DND-41 (cell line): ENCODE results near the gene ADRB1.

Experiments
- ATAC-seq: fragments of 200-7000 bp; cut with Tn5 transposase; 3 replicates; pipeline ENCODE4 v1.9.1; 2021; ENCODE audit warnings: low read depth; ENCODE audit not compliant: insufficient read depth
- DNase-seq: peaks from one replicate; pipeline ENCODE4 v3.0.0-alpha.2; 2020
- H2AFZ ChIP-seq: 2 replicates; pipeline ENCODE4 v1.6.0; 2012; ENCODE audit warnings: low read depth, low read length
- H3K27ac ChIP-seq: 2 replicates; pipeline ENCODE4 v1.5.1; 2012; ENCODE audit warnings: low read length, inconsistent platforms
- H3K27me3 ChIP-seq: fragments of 200-600 bp; sonication (generic); 2 replicates; pipeline ENCODE4 v1.6.0; 2012; ENCODE audit warnings: low read length, mild to moderate bottlenecking, inconsistent platforms; ENCODE audit not compliant: insufficient read depth, poor library complexity
- H3K36me3 ChIP-seq: 2 replicates; pipeline ENCODE4 v1.5.1; 2012; ENCODE audit warnings: low read length, inconsistent platforms; ENCODE audit not compliant: insufficient read depth
- H3K4me1 ChIP-seq: 2 replicates; pipeline ENCODE4 v1.5.1; 2012; ENCODE audit warnings: mild to moderate bottlenecking, low read length; ENCODE audit not compliant: insufficient read depth
- H3K4me2 ChIP-seq: 2 replicates; pipeline ENCODE4 v1.6.0; 2012; ENCODE audit warnings: mild to moderate bottlenecking, moderate library complexity, low read length, inconsistent platforms; ENCODE audit not compliant: insufficient read depth
- H3K4me3 ChIP-seq, 2 experiments: fragments of 200-600 bp in 1 of 2; shearing (Covaris generic) in 1 of 2; 2 replicates each; pipeline ENCODE4 v1.5.1; 2012 to 2016; ENCODE audit warnings: inconsistent platforms in 2 of 2, low read length in 2 of 2, mild to moderate bottlenecking in 2 of 2, low read depth in 1 of 2, moderate library complexity in 1 of 2
- H3K79me2 ChIP-seq: 2 replicates; pipeline ENCODE4 v1.6.0; 2012; ENCODE audit warnings: low read length, inconsistent platforms; ENCODE audit not compliant: insufficient read depth
- H3K9ac ChIP-seq: 2 replicates; pipeline ENCODE4 v1.6.0; 2012; ENCODE audit warnings: low read depth, mild to moderate bottlenecking, inconsistent platforms, low read length, moderate library complexity
- H3K9me3 ChIP-seq: 2 replicates; pipeline ENCODE4 v1.5.1; 2012; ENCODE audit warnings: low read length, moderate library complexity, mild to moderate bottlenecking, inconsistent platforms; ENCODE audit not compliant: insufficient read depth, severe bottlenecking
- H4K20me1 ChIP-seq: 2 replicates; pipeline ENCODE4 v1.6.0; 2012; ENCODE audit warnings: low read length; ENCODE audit not compliant: insufficient read depth
- CTCF ChIP-seq: IDR thresholded peaks from 2 replicates; pipeline ENCODE4 v1.5.1; 2012; ENCODE audit warnings: borderline replicate concordance, low read length, moderate library complexity, mild to moderate bottlenecking; ENCODE audit not compliant: poor library complexity, severe bottlenecking; ENCODE audit errors: extremely low read depth
- EZH2 ChIP-seq: IDR thresholded peaks from 3 replicates; pipeline ENCODE4 v1.6.1; 2012; ENCODE audit warnings: borderline replicate concordance, low read depth, mild to moderate bottlenecking, moderate library complexity, low read length, inconsistent platforms; ENCODE audit not compliant: severe bottlenecking

The ADRB1 gene

GRCh38 chr10:114003161-114003941, 40.3 kb upstream of the ADRB1 start:
- Histone ChIP-seq H3K27me3 (no peaks in the 10 kb centered on the region), H3K4me3 (no peak overlapping the region), H4K20me1 (no peaks in the 10 kb centered on the region), H3K4me2 (no peak overlapping the region), H3K36me3 (no peaks in the 10 kb centered on the region), H3K9me3 (no peaks in the 10 kb centered on the region), H3K4me1 (no peaks in the 10 kb centered on the region), H3K9ac (no peak overlapping the region), H2AFZ (no peak overlapping the region), H3K79me2 (no peaks in the 10 kb centered on the region), H3K27ac (no peak overlapping the region)
- ATAC-seq (no peak), DNase-seq (no peak)
- TF ChIP-seq CTCF (no peak), EZH2 (no peak)

DNA sequence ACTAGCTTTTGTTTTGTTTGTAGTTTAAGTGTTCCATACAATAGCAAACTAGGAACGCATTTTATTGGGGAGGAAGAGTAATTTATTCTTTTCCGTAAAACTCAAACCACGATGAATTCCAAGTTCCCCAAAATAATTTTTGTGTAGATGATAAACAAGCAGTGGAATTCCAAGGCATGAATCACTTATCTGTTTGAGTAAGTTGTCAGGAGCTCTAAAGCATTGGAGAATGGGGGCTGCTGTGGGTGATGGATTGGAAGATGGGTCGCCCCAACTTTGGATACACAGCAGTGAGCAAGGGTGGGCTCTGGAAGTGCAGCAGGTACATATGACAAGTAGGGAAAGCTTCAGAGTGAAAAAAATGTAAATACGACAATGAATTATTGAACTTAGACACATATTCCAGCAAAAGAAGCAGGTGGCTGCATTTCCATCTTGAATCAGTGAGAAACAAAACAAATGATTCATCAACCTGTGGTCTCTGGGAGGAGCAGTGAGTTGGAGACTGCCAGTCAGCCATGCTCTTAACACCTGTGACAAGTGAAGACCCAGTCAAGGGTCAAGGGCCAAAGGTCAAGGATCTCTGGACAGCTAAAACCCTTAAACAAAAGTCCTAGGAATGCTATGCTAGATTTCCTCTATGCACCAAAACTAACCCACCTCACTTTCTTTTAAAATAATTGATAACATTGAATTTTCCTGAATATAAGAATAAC, 34.2 kb upstream of the ADRB1 start:
- no peak overlapping the region for H3K4me2 ChIP-seq

DNA sequence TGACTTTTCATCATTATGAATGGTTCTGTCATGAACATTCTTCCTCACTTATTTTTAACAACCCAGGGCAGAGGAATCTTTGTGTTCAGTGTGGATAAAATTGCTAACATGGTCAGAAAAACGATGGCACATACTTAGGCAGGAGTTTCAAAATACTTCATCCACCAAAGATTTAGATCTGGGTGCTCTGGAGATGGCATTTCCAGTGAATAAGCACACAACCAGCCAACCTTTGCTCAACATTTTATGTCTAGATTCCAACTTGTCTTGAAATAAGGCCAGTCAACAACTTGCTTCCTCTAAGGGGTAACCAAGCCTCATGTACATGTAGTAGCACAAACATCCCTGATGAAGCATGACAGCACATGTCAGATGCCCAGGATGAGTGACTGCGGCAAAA, 33.4 kb upstream of the ADRB1 start:
- Histone ChIP-seq H3K9ac (no peak overlapping the region), H3K27me3 (no peaks in the 10 kb centered on the region), H3K4me1 (no peaks in the 10 kb centered on the region), H3K79me2 (no peaks in the 10 kb centered on the region), H3K27ac (no peak overlapping the region), H4K20me1 (no peaks in the 10 kb centered on the region), H3K4me2 (no peak overlapping the region), H3K36me3 (no peaks in the 10 kb centered on the region), H3K9me3 (no peaks in the 10 kb centered on the region), H2AFZ (no peak overlapping the region), H3K4me3 (no peak overlapping the region)
- no peak for TF ChIP-seq EZH2
- DNase-seq (no peak), ATAC-seq (no peak)

More for the DNA sequence above, 34.2 kb upstream of the ADRB1 start:
- Histone ChIP-seq H3K27me3 (no peaks in the 10 kb centered on the region), H2AFZ (no peak overlapping the region), H3K4me1 (no peaks in the 10 kb centered on the region), H3K9me3 (no peaks in the 10 kb centered on the region), H3K9ac (no peak overlapping the region), H3K4me3 (no peak overlapping the region), H4K20me1 (no peaks in the 10 kb centered on the region), H3K27ac (no peak overlapping the region), H3K36me3 (no peaks in the 10 kb centered on the region), H3K79me2 (no peaks in the 10 kb centered on the region)
- DNase-seq = no peak
- ATAC-seq = no peak
- TF ChIP-seq EZH2 (no peak), CTCF (no peak)

GRCh38 chr10:114012650-114013049, 31.0 kb upstream of the ADRB1 start:
- no peak for DNase-seq
- TF ChIP-seq EZH2 (no peak), CTCF (no peak)
- Histone ChIP-seq H3K27me3 (no peaks in the 10 kb centered on the region), H3K9ac (no peak overlapping the region), H3K4me2 (no peak overlapping the region), H3K79me2 (no peaks in the 10 kb centered on the region), H4K20me1 (no peaks in the 10 kb centered on the region), H3K4me3 (no peak overlapping the region), H3K27ac (no peak overlapping the region), H3K4me1 (no peaks in the 10 kb centered on the region), H2AFZ (no peak overlapping the region), H3K36me3 (no peaks in the 10 kb centered on the region), H3K9me3 (no peaks in the 10 kb centered on the region)
- ATAC-seq = no peak
